SHP77 treated with DMSO at 0.1 percent for 48 hours (cell line): ENCODE results near the gene CPLX4.

ENCODE experiments used
- DNase-seq: peaks from one replicate; lab custom pipeline; 2025; lab: John Stamatoyannopoulos, UW

CPLX4 gene, protein sequence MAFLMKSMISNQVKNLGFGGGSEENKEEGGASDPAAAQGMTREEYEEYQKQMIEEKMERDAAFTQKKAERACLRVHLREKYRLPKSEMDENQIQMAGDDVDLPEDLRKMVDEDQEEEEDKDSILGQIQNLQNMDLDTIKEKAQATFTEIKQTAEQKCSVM

DNA sequence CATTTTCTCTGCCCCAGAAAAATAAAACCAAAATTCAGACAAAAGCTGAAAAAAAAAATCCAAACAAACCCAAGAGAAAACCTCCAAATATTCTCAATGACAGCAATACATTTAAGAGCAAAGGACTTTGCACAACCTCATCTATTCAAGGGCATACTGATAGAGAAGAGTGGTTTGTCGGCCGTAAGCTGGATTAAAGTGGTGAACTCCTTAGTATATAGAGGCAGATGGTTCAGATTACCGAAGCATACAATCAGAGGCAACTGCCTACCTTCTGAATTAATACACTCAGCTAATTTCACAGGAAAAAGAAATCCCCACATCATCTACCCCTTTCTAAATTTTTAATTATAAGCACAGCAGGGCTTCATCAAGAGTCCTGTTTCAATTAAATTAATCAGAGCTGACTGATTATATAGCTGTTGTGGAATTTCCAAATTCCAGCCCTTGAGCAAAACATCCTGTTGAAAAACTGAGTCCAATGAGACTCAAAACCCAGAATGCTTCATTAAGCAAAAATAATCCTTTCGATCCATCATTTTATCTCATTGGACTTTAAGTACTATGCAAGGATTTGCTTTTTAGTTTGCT lies at the start of gene CPLX4:
TSS of gene CPLX4 (minus strand) at position 190 of the 591 bp plus-strand sequence. CDS start at position 3, 187 bp downstream.
- DNase-seq, result no peak

GRCh38 chr18:59360381-59360780 lies 41.9 kb upstream of the CPLX4 start:
- DNase-seq, result no peak

DNA sequence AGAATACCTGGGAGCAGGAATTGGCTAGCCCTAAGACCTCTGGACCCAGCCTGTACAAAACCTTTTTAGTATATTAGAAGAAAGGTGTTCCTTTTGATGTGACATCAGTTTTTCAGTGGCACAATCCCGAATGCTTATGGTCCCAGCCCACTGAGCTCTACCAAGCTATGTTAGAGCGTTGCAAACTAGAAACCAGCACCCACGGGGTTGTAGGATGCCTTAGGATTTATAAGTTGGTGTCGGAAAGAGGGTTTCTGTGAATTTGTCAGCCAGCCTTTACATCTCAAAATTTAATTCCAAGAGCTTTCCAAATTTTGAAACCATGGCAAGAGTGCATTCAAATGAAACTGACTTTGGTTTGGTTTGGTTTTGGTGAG lies 41.1 kb upstream of the CPLX4 start:
- peak; percentile 75 for DNase-seq

GRCh38 chr18:59358712-59359575 lies 40.5 kb upstream of the CPLX4 start, which contains the start of gene LMAN1:
TSS of gene LMAN1 (minus strand) at chr18:59359265. CDS start at chr18:59359244, 21 bp downstream.
- DNase-seq, result peak; percentile 83

DNA sequence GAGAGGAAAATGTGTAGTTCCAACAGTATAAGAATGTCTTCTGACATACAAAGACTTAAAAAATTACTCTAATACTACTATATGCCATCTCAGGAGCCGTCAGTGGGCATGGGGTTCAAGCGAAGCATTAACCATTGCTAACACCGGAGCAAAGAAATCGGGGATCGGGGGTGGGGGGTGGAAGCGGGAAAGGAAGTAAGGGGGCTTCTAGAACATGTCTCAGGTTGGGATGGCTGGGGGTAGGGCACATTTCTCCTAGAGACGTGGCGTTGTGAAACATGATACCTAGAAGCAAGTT lies 39.9 kb upstream of the CPLX4 start:
- DNase-seq, result no peak

GRCh38 chr18:59357928-59358327 lies 39.5 kb upstream of the CPLX4 start:
- DNase-seq, result no peak

DNA sequence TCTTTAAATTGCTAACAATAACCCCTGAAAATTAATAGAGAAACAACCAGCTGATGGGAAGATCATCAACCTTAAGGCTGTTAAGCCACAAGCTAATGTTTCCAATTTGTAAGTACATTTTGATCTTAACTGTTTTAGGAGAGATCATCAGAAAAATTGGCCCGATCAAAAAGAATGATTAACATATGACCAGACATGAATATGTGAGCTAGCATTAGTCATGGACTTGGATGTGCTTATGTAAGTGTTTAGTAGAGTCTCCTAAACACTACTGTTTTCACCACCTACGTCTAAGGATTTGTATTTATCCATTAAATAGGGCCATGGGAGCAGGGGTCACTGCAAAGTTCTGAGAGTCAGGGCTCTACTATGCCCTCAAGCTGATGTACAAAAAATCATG lies 36.3 kb upstream of the CPLX4 start:
- DNase-seq, result no peak

GRCh38 chr18:59353079-59353680 lies 34.7 kb upstream of the CPLX4 start:
- DNase-seq, result no peak

DNA sequence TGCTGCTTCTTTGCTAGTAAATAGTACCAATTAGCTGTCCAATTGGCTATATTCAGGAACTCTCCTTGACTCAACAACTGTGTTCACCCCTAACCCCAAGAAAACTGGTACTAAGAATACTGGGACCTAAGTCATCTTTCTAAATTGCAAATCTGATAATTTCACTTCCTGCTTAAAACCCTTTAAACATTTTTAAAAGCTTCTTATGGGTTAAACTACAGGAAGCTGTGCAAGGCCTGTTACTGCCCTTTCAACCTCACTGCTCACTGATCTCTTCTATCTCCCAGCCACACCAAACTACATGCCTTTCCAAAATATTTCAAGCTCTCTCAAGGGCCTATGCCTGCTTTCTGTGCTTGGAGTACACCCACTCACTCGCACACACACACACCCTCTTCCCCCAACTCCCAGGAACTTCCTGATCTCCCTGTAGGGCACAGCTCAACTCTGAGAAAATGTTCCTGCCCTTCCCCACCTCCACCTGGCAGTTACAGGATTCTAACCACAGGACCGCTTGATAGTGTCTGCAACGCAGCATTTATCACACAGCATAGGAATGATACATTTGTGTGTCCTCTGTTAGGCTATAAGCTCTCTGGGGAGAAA lies 33.9 kb upstream of the CPLX4 start:
- DNase-seq, result no peak

GRCh38 chr18:59345556-59345955 lies 27.1 kb upstream of the CPLX4 start:
- no peak for DNase-seq

GRCh38 chr18:59344996-59345395 lies 26.5 kb upstream of the CPLX4 start:
- DNase-seq, result no peak

- no peak for DNase-seq
These were observed 25.5 kb upstream of the CPLX4 start for GRCh38 chr18:59343926-59344325.

GRCh38 chr18:59340817-59341216 lies 22.4 kb upstream of the CPLX4 start:
- no peak for DNase-seq

- DNase-seq, result no peak
These were observed 21.9 kb upstream of the CPLX4 start for GRCh38 chr18:59340312-59340711.

GRCh38 chr18:59332986-59333385 lies 14.5 kb upstream of the CPLX4 start:
- no peak for DNase-seq

GRCh38 chr18:59328683-59329082 lies 10.2 kb upstream of the CPLX4 start:
- no peak for DNase-seq

GRCh38 chr18:59325965-59326364 lies 7.5 kb upstream of the CPLX4 start:
- DNase-seq, result no peak

GRCh38 chr18:59324623-59324971 lies 6.1 kb upstream of the CPLX4 start:
- no peak for DNase-seq

GRCh38 chr18:59323931-59324622 lies 5.6 kb upstream of the CPLX4 start:
- DNase-seq, result no peak

- no peak for DNase-seq
These were observed 6.8 kb downstream of the CPLX4 start for GRCh38 chr18:59311631-59312030.

DNA sequence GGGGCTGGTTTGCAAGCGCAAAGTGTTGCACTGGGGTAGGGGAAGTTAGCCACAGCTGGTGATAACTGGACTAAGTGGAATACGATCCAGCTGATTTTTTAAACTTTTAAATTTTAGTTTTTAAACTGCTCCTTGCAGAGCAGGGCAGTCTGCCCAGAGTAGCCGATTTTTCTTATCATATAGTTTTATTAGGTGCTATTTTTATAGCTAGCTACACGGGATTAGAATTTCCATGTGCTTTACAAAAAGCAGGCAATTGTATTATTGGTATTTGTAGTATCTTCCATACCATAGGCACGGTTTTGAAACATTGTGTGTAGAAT lies 9.6 kb downstream of the CPLX4 start:
- no peak for DNase-seq

DNA sequence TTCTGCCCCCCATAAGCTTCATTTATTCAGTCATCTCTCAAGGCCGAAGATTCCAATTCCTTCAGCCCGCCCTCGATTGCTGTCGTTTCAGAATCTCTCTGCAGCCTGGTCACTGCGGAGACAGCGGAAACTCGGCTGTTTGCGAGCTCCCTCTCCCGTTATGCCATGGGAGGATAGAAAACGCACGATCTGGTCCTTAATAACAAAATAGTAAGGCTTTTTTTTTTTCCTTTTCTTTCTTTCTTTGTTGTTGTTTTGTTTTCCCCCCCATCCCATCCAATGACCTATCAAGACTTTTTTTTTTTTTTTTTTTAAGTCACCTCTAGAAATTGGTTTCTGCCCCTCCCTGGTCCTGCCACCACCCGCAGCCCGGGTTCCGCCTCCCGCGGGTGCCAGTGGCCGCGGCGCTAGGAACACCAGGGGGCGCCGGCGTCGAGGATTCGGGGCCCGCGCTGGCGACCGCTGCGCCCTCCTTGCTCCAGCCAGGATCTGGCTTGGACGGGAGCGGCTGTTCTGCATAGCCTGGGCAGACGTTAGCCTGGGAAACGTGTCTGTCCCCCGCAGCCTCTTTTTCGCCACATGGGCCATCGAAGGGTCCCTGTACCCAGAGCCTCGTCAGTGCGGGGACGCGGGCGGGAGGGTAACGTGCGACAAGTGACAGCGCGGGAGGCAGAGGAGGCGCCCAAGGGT lies 10.1 kb downstream of the CPLX4 start:
- peak; percentile 67 for DNase-seq
